Upper lobe of left lung (tissue), 4 donors: Measurements from ENCODE around the gene TRIML2.

ENCODE experiments used
- CTCF ChIP-seq, 6 experiments: fragments of 450-650 bp in 4 of 6; fragments of 200-600 bp in 2 of 6; sonication (generic) in 2 of 6; IDR thresholded peaks; one replicate each; pipeline ENCODE4 v1.5.1; 2016 to 2019; ENCODE audit warnings: antibody characterized with exemption in 6 of 6
- POLR2A ChIP-seq, 4 donors: fragments of 450-650 bp; IDR thresholded peaks; one replicate each; pipeline ENCODE4 v1.5.1; 2016 to 2017; ENCODE audit warnings: antibody characterized with exemption in 4 of 4, mild to moderate bottlenecking in 2 of 4
- POLR2AphosphoS5 ChIP-seq, 2 donors: sonication (generic); formaldehyde crosslinking; IDR thresholded peaks; one replicate each; pipeline ENCODE4 v1.5.1; 2017; ENCODE audit warnings: antibody characterized with exemption in 2 of 2

GRCh38 chr4:188110741-188111471 lies 1.5 kb upstream of the TRIML2 start:
- TF ChIP-seq CTCF (IDR thresholded peaks at IDR 0.05) = no peak
- no peak for TF ChIP-seq POLR2AphosphoS5 (IDR thresholded peaks at IDR 0.05)
- TF ChIP-seq POLR2A (IDR thresholded peaks at IDR 0.05) = no peak
